H1 (cell line): ENCODE results near the gene TNFRSF1A. TPM values are rescaled to one million over a fixed set of nuclear protein-coding genes. Genes with fewer than 3 reads are reported as not detected.

ENCODE experiments used
- CTCF ChIA-PET: fragments of 300-600 bp; sonication (Branson Sonifier 250); formaldehyde crosslinking; loops from one replicate; lab custom pipeline; 2021; ENCODE audit not compliant: partially characterized antibody; lab: Charles Lee
- POLR2A ChIA-PET: fragments of 300-600 bp; sonication (Branson Sonifier 250); formaldehyde crosslinking; loops from one replicate; lab custom pipeline; 2021; ENCODE audit warnings: inconsistent platforms; ENCODE audit not compliant: partially characterized antibody; lab: Charles Lee
- DNase-seq, 2 experiments: peaks; one replicate each; pipeline versions ENCODE4 v3.0.0 to v3.0.0-alpha.2; 2010 to 2022; ENCODE audit warnings: low spot score in 2 of 2, low read depth in 1 of 2, mixed read lengths in 1 of 2
- FAIRE-seq: peaks from 2 replicates; lab custom pipeline; 2011; peaks lifted over from hg19 to GRCh38; lab: Jason Lieb, UNC
- H2AFZ ChIP-seq: 2 replicates; pipeline ENCODE4 v1.8.1; 2012; ENCODE audit warnings: low read length, inconsistent platforms
- H2AK5ac ChIP-seq: 2 replicates; pipeline ENCODE4 v1.6.1; 2013; ENCODE audit warnings: low read depth, low read length
- H2BK120ac ChIP-seq: replicated peaks from 2 replicates; pipeline ENCODE3; 2013; ENCODE audit warnings: low read depth, low read length, inconsistent platforms
- H2BK12ac ChIP-seq: 2 replicates; pipeline ENCODE4 v1.6.1; 2013; ENCODE audit warnings: low read depth, low read length
- H2BK15ac ChIP-seq: 2 replicates; pipeline ENCODE4 v1.6.1; 2013; ENCODE audit warnings: low read length
- H2BK20ac ChIP-seq: 2 replicates; pipeline ENCODE4 v1.6.1; 2013; ENCODE audit warnings: low read length
- H2BK5ac ChIP-seq: 2 replicates; pipeline ENCODE4 v1.6.1; 2013; ENCODE audit warnings: low read depth, low read length
- H3K14ac ChIP-seq: 2 replicates; pipeline ENCODE4 v1.6.1; 2013; ENCODE audit warnings: inconsistent platforms; ENCODE audit not compliant: insufficient read length
- H3K18ac ChIP-seq: 2 replicates; pipeline ENCODE4 v1.6.1; 2013; ENCODE audit warnings: low read length; ENCODE audit errors: extremely low read depth
- H3K23ac ChIP-seq: 2 replicates; pipeline ENCODE4 v1.6.1; 2013; ENCODE audit warnings: inconsistent platforms; ENCODE audit not compliant: insufficient read length
- H3K23me2 ChIP-seq: 2 replicates; pipeline ENCODE4 v1.6.1; 2013; ENCODE audit warnings: low read depth, low read length
- H3K27ac ChIP-seq: 2 replicates; pipeline ENCODE4 v1.6.1; 2011; ENCODE audit warnings: low read depth, low read length, inconsistent platforms
- H3K27me3 ChIP-seq, 4 experiments: replicated peaks in 1 of 4; 1 replicate in 1 of 4; 2 replicates in 3 of 4; pipeline versions ENCODE4 v1.6.1 to v1.8.1; 2011 to 2013; ENCODE audit warnings: low read length in 3 of 4, mild to moderate bottlenecking in 3 of 4, inconsistent platforms in 2 of 4, mixed read lengths in 2 of 4, moderate library complexity in 1 of 4; ENCODE audit not compliant: control insufficient read depth in 3 of 4, insufficient read depth in 3 of 4; ENCODE audit errors: extremely low read depth in 1 of 4
- H3K36me3 ChIP-seq, 4 experiments: 2 replicates each; pipeline versions ENCODE4 v1.6.1 to v1.8.1; 2011 to 2013; ENCODE audit warnings: mild to moderate bottlenecking in 4 of 4, low read length in 3 of 4, moderate library complexity in 2 of 4, control low read depth in 1 of 4, inconsistent platforms in 1 of 4; ENCODE audit not compliant: insufficient read depth in 4 of 4, control insufficient read depth in 2 of 4
- H3K4ac ChIP-seq: replicated peaks from 2 replicates; pipeline ENCODE3; 2013; ENCODE audit warnings: low read length, low read depth, mixed read lengths, inconsistent platforms; ENCODE audit not compliant: insufficient read length
- H3K4me1 ChIP-seq, 4 experiments: replicated peaks in 1 of 4; 1 replicate in 1 of 4; 2 replicates in 3 of 4; pipeline versions ENCODE4 v1.6.1 to v1.8.1; 2011 to 2013; ENCODE audit warnings: low read length in 3 of 4, inconsistent platforms in 2 of 4, mixed read lengths in 1 of 4; ENCODE audit not compliant: insufficient read depth in 4 of 4, control insufficient read depth in 3 of 4
- H3K4me2 ChIP-seq, 2 experiments: 2 replicates each; pipeline versions ENCODE4 v1.6.1 to v1.8.1; 2011 to 2013; ENCODE audit warnings: low read depth in 2 of 2, low read length in 2 of 2, control low read depth in 1 of 2, inconsistent platforms in 1 of 2, mild to moderate bottlenecking in 1 of 2; ENCODE audit not compliant: insufficient read depth in 1 of 2
- H3K4me3 ChIP-seq, 4 experiments: fragments of 200-600, 300-600 bp in 1 of 4; sonication (generic), shearing (Covaris generic), sonication (Bioruptor Twin) in 1 of 4; 2 replicates each; pipeline versions ENCODE4 v1.5.1 to v1.8.1; 2011 to 2016; ENCODE audit warnings: low read length in 4 of 4, low read depth in 3 of 4, control low read depth in 2 of 4, inconsistent platforms in 2 of 4, mild to moderate bottlenecking in 2 of 4, mixed read lengths in 1 of 4, moderate library complexity in 1 of 4; ENCODE audit not compliant: insufficient read depth in 2 of 4; ENCODE audit errors: extremely low read depth in 1 of 4
- H3K56ac ChIP-seq: replicated peaks from 2 replicates; pipeline ENCODE3; 2013; ENCODE audit warnings: low read depth, mild to moderate bottlenecking, mixed read lengths, low read length, inconsistent platforms; ENCODE audit not compliant: insufficient read length
- H3K79me1 ChIP-seq: 2 replicates; pipeline ENCODE4 v1.6.1; 2013; ENCODE audit warnings: low read depth, low read length, control low read depth
- H3K79me2 ChIP-seq, 2 experiments: 2 replicates each; pipeline versions ENCODE4 v1.6.1 to v1.8.1; 2012 to 2013; ENCODE audit warnings: low read length in 2 of 2, mild to moderate bottlenecking in 2 of 2, inconsistent platforms in 1 of 2; ENCODE audit not compliant: insufficient read depth in 2 of 2, control insufficient read depth in 1 of 2
- H3K9ac ChIP-seq, 4 experiments: replicated peaks in 1 of 4; 1 replicate in 1 of 4; 2 replicates in 3 of 4; pipeline versions ENCODE4 v1.6.1 to v1.8.1; 2011 to 2013; ENCODE audit warnings: low read depth in 3 of 4, low read length in 3 of 4, control low read depth in 2 of 4, mild to moderate bottlenecking in 2 of 4, moderate library complexity in 2 of 4, inconsistent platforms in 1 of 4; ENCODE audit errors: extremely low read depth in 1 of 4
- H3K9me3 ChIP-seq, 2 experiments: 2 replicates each; pipeline versions ENCODE4 v1.6.1 to v1.8.1; 2012 to 2013; ENCODE audit warnings: mild to moderate bottlenecking in 2 of 2, moderate library complexity in 2 of 2, control low read depth in 1 of 2, inconsistent platforms in 1 of 2, low read depth in 1 of 2, low read length in 1 of 2, mixed read lengths in 1 of 2; ENCODE audit not compliant: insufficient read depth in 2 of 2
- H4K20me1 ChIP-seq, 2 experiments: replicated peaks in 1 of 2; 2 replicates each; pipeline versions ENCODE3 to v1.8.1; 2011 to 2013; ENCODE audit warnings: inconsistent platforms in 2 of 2, low read length in 2 of 2, mild to moderate bottlenecking in 1 of 2; ENCODE audit not compliant: insufficient read depth in 2 of 2, control insufficient read depth in 1 of 2
- H4K5ac ChIP-seq: 2 replicates; pipeline ENCODE4 v1.6.1; 2013; ENCODE audit warnings: low read length, low read depth, mixed read lengths, inconsistent platforms; ENCODE audit not compliant: insufficient read length
- H4K8ac ChIP-seq: 2 replicates; pipeline ENCODE4 v1.8.0; 2013; ENCODE audit warnings: mild to moderate bottlenecking, moderate library complexity, low read length, inconsistent platforms; ENCODE audit not compliant: insufficient read depth; ENCODE audit errors: extremely low read depth
- H4K91ac ChIP-seq: replicated peaks from 2 replicates; pipeline ENCODE3; 2013; ENCODE audit warnings: low read length, mixed read lengths, inconsistent platforms; ENCODE audit not compliant: insufficient read length
- CHD2 ChIP-seq: IDR thresholded peaks from 2 replicates; pipeline ENCODE4 v1.6.1; 2012; ENCODE audit warnings: low read length, improper control_type of control experiment
- GTF2F1 ChIP-seq: IDR thresholded peaks from 2 replicates; pipeline ENCODE4 v1.6.1; 2012; ENCODE audit warnings: low read depth, low read length, improper control_type of control experiment, borderline replicate concordance
- RAD21 ChIP-seq, 2 experiments: IDR thresholded peaks in 1 of 2; conservative IDR thresholded peaks in 1 of 2; 2 replicates each; pipeline ENCODE4 v1.6.1; 2011; ENCODE audit warnings: low read depth in 2 of 2, low read length in 2 of 2, improper control_type of control experiment in 1 of 2, inconsistent platforms in 1 of 2, mild to moderate bottlenecking in 1 of 2, moderate library complexity in 1 of 2
- WGBS, 2 experiments: shearing (Covaris generic) in 1 of 2; methylation state at CpG; one replicate each; pipeline versions ENCODE4 v1.1.6 to v1.1.7; 2013 to 2015; ENCODE audit warnings: low lambda C conversion rate in 2 of 2, mixed read lengths in 2 of 2, inconsistent platforms in 1 of 2, low coverage in 1 of 2, missing lambda C conversion rate in 1 of 2; ENCODE audit not compliant: insufficient replicate concordance in 2 of 2, insufficient coverage in 1 of 2, insufficient read length in 1 of 2; ENCODE audit errors: extremely low coverage in 1 of 2, missing lambda C conversion rate in 1 of 2; 5-methylcytosine and 5-hydroxymethylcytosine counted together
- polyA plus RNA-seq, 7 experiments: library from polyadenylated mRNA; depleted of rRNA in 3 of 7; stranded (reverse) in 5 of 7; unstranded in 2 of 7; fragments of >200 nt in 5 of 7; fragments of 200-250 nt in 2 of 7; gene quantifications; 1 replicate in 5 of 7; 2 replicates in 1 of 7; 4 replicates in 1 of 7; pipeline versions ENCODE4 v1.2.1 to v1.2.3, GENCODE V29; 2011 to 2013; ENCODE audit warnings: missing spikeins in 2 of 7, mixed read lengths in 2 of 7
- total RNA-seq: library from RNA; stranded (reverse); fragmentation: NEBNext Ultra II Directional; extraction: Animal tissue kit (Norgen Biotek cat#: 25700); gene quantifications from 2 replicates; pipeline ENCODE4 v1.2.1, GENCODE V29; 2021

Gene TNFRSF1A
- total and polyA plus RNA-seq, 2 of the 8 experiments (the other 6 are each of a cell fraction or from before 2014, with no cell fraction given) = 28.7 to 42.1 TPM

DNA sequence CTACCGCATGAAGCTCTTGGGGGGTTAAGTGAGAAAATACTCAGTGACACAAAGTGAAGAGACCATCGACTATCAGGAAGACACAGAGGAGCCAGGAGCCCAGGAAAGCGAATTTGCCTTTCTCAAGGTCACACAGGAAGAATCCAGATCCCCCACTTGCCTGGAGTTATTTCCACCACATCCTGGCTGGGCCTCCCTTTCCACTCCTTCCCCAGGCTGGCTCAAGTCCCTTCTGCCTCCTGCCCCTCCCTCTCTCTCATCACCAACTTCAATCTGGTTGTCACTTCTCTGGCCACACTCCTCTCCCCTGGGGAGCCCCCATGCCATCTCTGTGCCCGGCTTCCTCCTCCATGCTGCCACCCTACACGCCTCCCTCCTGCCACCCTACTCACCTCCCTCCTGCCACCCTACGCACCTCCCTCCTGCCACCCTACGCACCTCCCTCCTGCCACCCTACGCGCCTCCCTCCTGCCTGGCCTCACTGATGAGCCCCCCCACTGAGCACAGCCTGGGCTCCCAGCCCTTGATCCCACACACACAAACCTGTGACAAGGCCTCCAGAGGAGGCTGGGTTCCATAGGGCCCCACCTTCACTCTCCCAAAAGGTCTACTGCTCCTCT lies 27.1 kb upstream of the TNFRSF1A start:
- DNase-seq (no peak), FAIRE-seq (no peak)
- Histone ChIP-seq H3K4me1 (peaks cover 13 to 37% (median 20%) of the 10 kb centered on the region in 4 experiments), H4K91ac (peak overlapping the region; percentile 67), H3K4me2 (no peak overlapping the region), H3K79me2 (peaks cover 22 to 88% of the 10 kb centered on the region in 2 experiments), H4K8ac (no peak overlapping the region), H3K27me3 (no peaks in the 10 kb centered on the region), H3K9ac (no peak overlapping the region), H2BK20ac (no peak overlapping the region), H2BK5ac (peak overlapping the region; percentile 66), H3K56ac (no peak overlapping the region), H3K79me1 (peaks cover 15% of the 10 kb centered on the region; the same call in 1 of the 2 replicates), H3K23ac (no peak overlapping the region), H3K27ac (no peak overlapping the region), H3K18ac (no peak overlapping the region), H3K36me3 (peaks cover 0 to 5% (median 2%) of the 10 kb centered on the region in 4 experiments; a peak in 3 of 8 replicates), H2BK120ac (no peak overlapping the region), H3K4me3 (no peak overlapping the region), H2AK5ac (peak overlapping the region; percentile 17; the same call in 1 of the 2 replicates), H2BK12ac (peak overlapping the region; percentile 72; the same call in 1 of the 2 replicates), H2BK15ac (no peak overlapping the region), H3K14ac (no peak overlapping the region), H2AFZ (no peak overlapping the region), H4K5ac (no peak overlapping the region), H4K20me1 (peaks cover 3 to 6% of the 10 kb centered on the region in 2 experiments), H3K23me2 (peaks cover 12% of the 10 kb centered on the region), H3K9me3 (no peaks in the 10 kb centered on the region), H3K4ac (no peak overlapping the region)
- CTCF ChIA-PET = interaction anchor here (0.9 to 7.4 kb wide), 6 partner anchors 13 to 43 kb away, joined by 4 to 66 read pairs (median 8); no protein-coding TSS in a partner anchor
- 89% methylated on average over 8 of the region's 9 CpGs; no CpG with 5 or more reads in 1 of the 2 experiments for WGBS, 2 experiments
- TF ChIP-seq GTF2F1 (no peak), RAD21 (IDR thresholded peaks at IDR 0.05 in 1 of 2, conservative IDR thresholded peaks at IDR 0.05 in 1 of 2; ENCODE audit: low read depth in 2 of 2, low read length in 2 of 2) (no peak), CHD2 (no peak)
- POLR2A ChIA-PET = interaction anchor here (0.6 to 17.2 kb wide), 9 partner anchors 8 to 326 kb away, joined by 3 to 259 read pairs (median 6); partner anchors contain the start of genes LTBR and TNFRSF1A
